ENCODE data around the gene ATP8A2.

Gene ATP8A2

DNA sequence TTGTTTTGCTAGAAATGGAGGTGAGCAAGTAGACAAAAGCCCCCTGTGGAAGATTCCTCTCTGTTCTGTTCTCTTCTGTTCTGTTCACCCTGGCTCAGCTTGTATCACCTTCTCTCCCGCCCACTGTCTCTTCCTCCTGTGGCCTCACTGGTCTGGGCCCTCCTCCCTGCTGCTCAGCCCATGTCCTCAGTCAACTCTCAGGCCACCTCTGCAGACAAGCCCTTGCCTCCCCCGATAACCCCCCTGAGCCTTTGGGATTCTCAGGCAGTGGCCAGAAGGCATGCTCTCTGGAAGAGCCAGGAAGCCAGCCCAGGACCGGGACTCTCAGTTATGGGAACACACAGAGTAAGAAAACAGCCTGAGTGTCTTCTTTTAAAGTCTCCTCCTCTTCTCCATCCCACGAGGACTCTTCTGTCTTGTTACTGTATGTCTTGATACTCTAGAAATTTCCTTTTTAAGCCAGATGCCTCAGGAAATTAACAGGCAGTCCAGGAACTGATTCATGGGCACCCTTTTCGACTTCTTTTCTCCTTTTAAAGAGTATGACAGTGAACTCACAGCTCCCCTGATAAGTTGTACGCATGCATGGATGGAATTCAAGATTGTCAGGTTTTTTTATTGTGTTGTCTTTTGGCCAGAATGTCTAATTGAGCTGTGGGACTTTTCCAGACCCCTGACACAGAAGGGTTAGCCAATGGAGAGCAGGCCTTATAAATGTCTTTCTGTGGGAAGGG is 646.3 kb downstream of the ATP8A2 start:
- no peak overlapping the region for H3K4me3 ChIP-seq (ENCODE audit: low read depth, low read length)
- TF ChIP-seq, protein P1, sequence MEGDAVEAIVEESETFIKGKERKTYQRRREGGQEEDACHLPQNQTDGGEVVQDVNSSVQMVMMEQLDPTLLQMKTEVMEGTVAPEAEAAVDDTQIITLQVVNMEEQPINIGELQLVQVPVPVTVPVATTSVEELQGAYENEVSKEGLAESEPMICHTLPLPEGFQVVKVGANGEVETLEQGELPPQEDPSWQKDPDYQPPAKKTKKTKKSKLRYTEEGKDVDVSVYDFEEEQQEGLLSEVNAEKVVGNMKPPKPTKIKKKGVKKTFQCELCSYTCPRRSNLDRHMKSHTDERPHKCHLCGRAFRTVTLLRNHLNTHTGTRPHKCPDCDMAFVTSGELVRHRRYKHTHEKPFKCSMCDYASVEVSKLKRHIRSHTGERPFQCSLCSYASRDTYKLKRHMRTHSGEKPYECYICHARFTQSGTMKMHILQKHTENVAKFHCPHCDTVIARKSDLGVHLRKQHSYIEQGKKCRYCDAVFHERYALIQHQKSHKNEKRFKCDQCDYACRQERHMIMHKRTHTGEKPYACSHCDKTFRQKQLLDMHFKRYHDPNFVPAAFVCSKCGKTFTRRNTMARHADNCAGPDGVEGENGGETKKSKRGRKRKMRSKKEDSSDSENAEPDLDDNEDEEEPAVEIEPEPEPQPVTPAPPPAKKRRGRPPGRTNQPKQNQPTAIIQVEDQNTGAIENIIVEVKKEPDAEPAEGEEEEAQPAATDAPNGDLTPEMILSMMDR (IDR thresholded peaks at IDR 0.05; ENCODE audit: low read depth, low read length): no peak

DNA sequence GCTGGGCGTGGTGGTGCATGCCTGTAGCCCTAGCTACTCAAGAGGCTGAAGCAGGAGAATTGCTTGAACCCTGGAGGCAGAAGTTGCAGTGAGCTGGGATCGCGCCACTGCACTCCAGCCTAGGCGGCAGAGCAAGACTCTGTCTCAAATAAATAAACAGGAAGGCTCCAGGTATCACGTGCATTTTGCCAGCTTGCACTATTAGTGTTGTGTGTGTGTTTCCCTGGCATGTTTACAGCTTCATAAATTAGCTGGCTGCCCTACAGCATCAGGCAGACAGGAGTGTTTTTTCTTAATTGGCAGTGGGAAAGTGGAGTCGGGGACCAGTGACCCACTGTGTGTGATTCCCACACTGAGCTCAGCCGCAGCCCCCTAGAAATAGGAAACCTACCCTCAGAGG is 647.5 kb downstream of the ATP8A2 start:
- no peak overlapping the region for H3K4me3 ChIP-seq (ENCODE audit: low read depth, low read length)
- TF ChIP-seq, protein P1 (IDR thresholded peaks at IDR 0.05; ENCODE audit: low read depth, low read length): no peak

DNA sequence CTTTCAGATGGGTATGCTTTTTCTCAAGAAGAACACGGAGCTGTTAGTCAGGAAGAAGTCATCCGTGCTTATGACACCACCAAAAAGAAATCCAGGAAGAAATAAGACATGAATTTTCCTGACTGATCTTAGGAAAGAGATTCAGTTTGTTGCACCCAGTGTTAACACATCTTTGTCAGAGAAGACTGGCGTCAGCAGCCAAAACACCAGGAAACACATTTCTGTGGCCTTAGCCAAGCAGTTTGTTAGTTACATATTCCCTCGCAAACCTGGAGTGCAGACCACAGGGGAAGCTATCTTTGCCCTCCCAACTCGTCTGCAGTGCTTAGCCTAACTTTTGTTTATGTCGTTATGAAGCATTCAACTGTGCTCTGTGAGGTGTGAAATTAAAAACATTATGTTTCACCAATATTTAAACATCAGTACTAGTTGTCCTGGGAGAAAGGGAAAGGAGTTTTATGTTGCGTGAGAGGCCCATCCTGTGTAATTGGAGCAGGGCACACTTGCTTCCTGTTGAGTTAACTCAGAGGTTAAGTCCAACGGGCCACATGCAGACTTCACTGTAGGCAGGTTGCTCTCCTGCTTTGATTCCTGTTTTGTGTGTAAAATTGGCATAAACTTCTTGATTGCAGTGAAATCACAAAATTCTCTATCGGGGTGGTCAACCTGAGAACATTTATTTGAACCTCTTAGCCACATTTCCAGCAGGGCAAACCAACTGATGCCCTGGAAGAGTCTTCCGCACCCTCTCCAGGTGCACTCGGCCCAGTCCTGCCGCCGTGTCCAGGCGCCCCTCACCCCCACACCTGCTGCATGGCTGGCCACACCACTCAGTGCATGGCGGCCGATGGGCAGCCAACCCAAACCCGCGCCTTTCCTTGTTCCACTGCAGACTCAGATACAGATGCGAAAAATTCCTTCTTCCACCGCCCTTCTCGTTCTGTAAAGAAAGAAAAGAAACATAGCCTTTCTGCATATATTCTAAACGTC is 648.4 kb downstream of the ATP8A2 start:
- no peak overlapping the region for H3K4me3 ChIP-seq (ENCODE audit: low read depth, low read length)
- TF ChIP-seq, protein P1 (IDR thresholded peaks at IDR 0.05; ENCODE audit: low read depth, low read length): no peak

DNA sequence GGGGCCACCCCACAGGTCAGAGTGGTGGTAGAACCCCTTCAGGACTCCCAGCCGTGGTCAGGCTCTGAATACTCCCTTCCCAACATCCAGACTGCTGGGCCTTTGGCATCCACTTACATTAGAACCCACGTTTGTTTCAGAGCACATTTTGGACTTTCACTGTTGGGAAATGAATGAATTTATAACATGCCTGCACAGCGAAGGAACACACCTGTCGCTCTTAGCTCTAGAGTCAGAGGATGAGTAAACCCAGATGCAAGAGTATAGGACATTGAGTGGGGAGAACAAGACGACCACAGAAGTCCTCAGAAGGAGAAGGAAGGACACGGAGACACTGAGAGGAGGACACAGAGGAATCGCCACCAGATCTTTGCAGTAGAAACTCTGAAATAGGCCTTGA is 649.1 kb downstream of the ATP8A2 start:
- H3K4me3 ChIP-seq (ENCODE audit: low read depth, low read length): no peak overlapping the region
- TF ChIP-seq, protein P1 (IDR thresholded peaks at IDR 0.05; ENCODE audit: low read depth, low read length): no peak

DNA sequence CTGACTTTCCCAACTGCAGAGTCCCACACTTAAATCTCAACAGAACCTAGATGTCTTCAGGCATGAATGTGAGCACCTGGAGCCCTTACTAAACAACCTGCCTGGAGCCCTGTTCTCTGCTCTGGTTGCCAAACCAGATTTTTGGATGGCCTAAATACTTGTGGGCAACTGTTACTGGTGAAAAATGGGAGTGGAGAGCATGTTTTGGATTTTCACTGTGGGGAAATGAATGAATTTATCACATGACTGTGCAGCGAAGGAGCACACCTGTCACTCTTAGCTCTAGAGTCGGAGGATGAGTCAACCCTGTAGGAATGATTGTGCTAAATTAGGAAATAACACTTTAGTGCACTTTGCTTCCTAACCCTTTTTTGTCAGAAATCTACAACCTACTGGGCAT is 649.7 kb downstream of the ATP8A2 start:
- H3K4me3 ChIP-seq (ENCODE audit: low read depth, low read length): no peak overlapping the region

DNA sequence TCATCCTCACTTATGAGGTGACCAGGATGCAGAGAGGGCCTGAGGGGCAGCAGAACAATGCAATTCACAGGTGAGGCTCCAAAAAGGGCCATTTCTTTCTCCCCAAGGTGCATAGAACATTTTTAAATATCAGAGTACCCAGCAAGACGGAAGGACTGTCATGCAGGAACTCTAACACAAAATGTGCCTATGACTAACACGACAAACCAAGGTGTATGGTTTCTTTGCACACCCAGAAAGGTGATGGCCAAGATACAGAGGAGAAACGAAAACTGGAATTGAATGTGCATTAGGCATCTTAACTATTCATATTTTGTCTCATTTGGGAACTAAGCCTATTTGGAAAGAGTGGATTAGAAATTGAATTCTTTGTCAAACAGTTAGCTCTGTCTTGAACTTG is 650.2 kb downstream of the ATP8A2 start:
- TF ChIP-seq, protein P1 (IDR thresholded peaks at IDR 0.05; ENCODE audit: low read depth, low read length): no peak

More for the DNA sequence above, 649.7 kb downstream of the ATP8A2 start:
- TF ChIP-seq, protein P1 (IDR thresholded peaks at IDR 0.05; ENCODE audit: low read depth, low read length): no peak

More for the DNA sequence above, 650.2 kb downstream of the ATP8A2 start:
- H3K4me3 ChIP-seq (ENCODE audit: low read depth, low read length): no peak overlapping the region

Measured in WI38 (cell line).